ENCODE data around the gene POP4. TPM values are rescaled to one million over a fixed set of nuclear protein-coding genes. Genes with fewer than 3 reads are reported as not detected.

Gene POP4
- total RNA-seq, 1 experiment from 2014 or later: 116 TPM

- DNase-seq (ENCODE audit: low spot score): no peak
Observed at GRCh38 chr19:29576761-29577648, 29.1 kb upstream of the POP4 start.

GRCh38 chr19:29577649-29577963 is 28.5 kb upstream of the POP4 start:
- no peak for DNase-seq (ENCODE audit: low spot score)

- DNase-seq (ENCODE audit: low spot score): no peak
Observed at GRCh38 chr19:29578349-29578748, 27.7 kb upstream of the POP4 start.

- DNase-seq (ENCODE audit: low spot score): no peak
Observed at GRCh38 chr19:29579308-29579910, 26.7 kb upstream of the POP4 start.

- no peak for DNase-seq (ENCODE audit: low spot score)
Observed at GRCh38 chr19:29581398-29581797, 24.7 kb upstream of the POP4 start.

GRCh38 chr19:29583196-29583999 is 22.7 kb upstream of the POP4 start:
- DNase-seq (ENCODE audit: low spot score): no peak

GRCh38 chr19:29586401-29586800 is 19.7 kb upstream of the POP4 start:
- no peak for DNase-seq (ENCODE audit: low spot score)

GRCh38 chr19:29587059-29587458 is 19.0 kb upstream of the POP4 start:
- no peak for DNase-seq (ENCODE audit: low spot score)

GRCh38 chr19:29587518-29587986 is 18.5 kb upstream of the POP4 start:
- peak; percentile 83 for DNase-seq (ENCODE audit: low spot score)

- no peak for DNase-seq (ENCODE audit: low spot score)
Observed at GRCh38 chr19:29588095-29588494, 18.0 kb upstream of the POP4 start.

GRCh38 chr19:29590278-29590677 is 15.8 kb upstream of the POP4 start:
- no peak for DNase-seq (ENCODE audit: low spot score)

GRCh38 chr19:29591670-29592069 is 14.4 kb upstream of the POP4 start:
- no peak for DNase-seq (ENCODE audit: low spot score)

GRCh38 chr19:29593869-29594268 is 12.2 kb upstream of the POP4 start:
- DNase-seq (ENCODE audit: low spot score): no peak

GRCh38 chr19:29596080-29596727 is 9.9 kb upstream of the POP4 start:
- DNase-seq (ENCODE audit: low spot score): no peak

- no peak for DNase-seq (ENCODE audit: low spot score)
Observed at GRCh38 chr19:29596885-29597525, 9.1 kb upstream of the POP4 start.

GRCh38 chr19:29598036-29598435 is 8.0 kb upstream of the POP4 start:
- DNase-seq (ENCODE audit: low spot score): no peak

GRCh38 chr19:29598496-29598895 is 7.6 kb upstream of the POP4 start:
- no peak for DNase-seq (ENCODE audit: low spot score)

GRCh38 chr19:29603308-29603707 is 2.8 kb upstream of the POP4 start:
- no peak for DNase-seq (ENCODE audit: low spot score)

- no peak for DNase-seq (ENCODE audit: low spot score)
Observed at GRCh38 chr19:29606420-29606747, 301 bp downstream of the POP4 start.

GRCh38 chr19:29609636-29610035 is 3.6 kb downstream of the POP4 start:
- DNase-seq (ENCODE audit: low spot score): no peak

GRCh38 chr19:29610213-29610573 is 4.1 kb downstream of the POP4 start:
- DNase-seq (ENCODE audit: low spot score): no peak

Data from H4 (cell line).